ENCODE measurements around the gene WARS2.

- TF ChIP-seq CTCF (IDR thresholded peaks at IDR 0.05) (no peak), ZFX (IDR thresholded peaks at IDR 0.05; ENCODE audit: borderline replicate concordance) (no peak)
Observed at GRCh38 chr1:119115736-119116135, 24.7 kb downstream of the WARS2 start.
